GM19239 (cell line): ENCODE data around the gene PHACTR4.
A peak's percentile ranks its signal among the peaks of the same experiment; 100 is the strongest.
"Not testable (repeated sequence)": the region's sequence is repeated elsewhere in the genome, so short reads cannot be mapped to it uniquely, and the experiment has no call there.

Experiments used
- DNase-seq: peaks from one replicate; pipeline ENCODE4 v3.0.0; 2011; ENCODE audit warnings: low spot score; ENCODE audit not compliant: insufficient read length
- FAIRE-seq: peaks from 2 replicates; lab custom pipeline; 2011; peaks lifted over from hg19 to GRCh38; lab: Jason Lieb, UNC

The PHACTR4 gene

DNA sequence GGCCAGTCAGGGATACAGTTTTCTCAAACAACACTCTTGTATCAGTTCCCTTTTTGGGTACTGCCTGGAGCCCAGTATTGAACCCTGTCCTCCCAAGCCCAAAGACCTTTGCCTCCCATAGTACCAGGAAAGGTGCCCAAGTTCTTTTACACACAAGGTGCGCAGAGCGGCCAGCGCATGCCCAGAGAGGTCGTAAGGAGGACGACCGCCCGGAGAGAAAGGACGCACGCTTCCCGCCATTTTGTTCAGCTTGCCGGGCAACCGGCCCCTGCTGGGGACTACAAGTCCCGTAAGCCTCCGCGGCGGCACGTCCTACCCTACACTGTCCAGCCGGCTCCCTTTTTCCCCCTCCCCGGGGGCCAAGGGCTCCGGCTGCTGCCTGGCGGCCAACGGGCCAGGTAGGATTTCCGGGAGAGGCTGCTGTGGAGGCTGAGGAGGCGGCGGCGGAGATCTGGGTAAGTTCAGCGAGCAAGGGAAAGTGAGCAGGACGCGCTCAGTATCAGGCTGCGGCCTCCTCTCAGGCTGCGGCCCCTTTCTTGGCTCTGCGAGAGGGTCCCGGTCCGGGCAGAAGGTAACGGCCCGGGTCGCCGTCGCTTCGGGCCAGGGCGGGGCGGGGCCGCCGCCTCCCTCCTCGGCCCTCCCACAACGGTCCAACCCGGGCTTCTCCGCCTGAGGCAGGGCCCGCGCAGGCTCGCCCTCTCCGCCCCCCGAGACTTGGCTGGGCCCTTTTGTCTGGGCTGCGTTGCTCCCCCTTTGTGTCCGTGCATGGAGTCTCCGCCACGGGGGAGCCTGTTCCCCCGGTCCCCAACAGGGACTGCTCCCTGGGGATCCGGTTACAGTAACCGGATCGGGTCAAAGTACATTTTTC is at the start of gene PHACTR4:
Gene PHACTR4 (plus strand): TSS at position 370 of the 868 bp plus-strand sequence. CDS start 37,708 bp downstream, outside the sequence.
- FAIRE-seq, result peak; percentile 86

DNA sequence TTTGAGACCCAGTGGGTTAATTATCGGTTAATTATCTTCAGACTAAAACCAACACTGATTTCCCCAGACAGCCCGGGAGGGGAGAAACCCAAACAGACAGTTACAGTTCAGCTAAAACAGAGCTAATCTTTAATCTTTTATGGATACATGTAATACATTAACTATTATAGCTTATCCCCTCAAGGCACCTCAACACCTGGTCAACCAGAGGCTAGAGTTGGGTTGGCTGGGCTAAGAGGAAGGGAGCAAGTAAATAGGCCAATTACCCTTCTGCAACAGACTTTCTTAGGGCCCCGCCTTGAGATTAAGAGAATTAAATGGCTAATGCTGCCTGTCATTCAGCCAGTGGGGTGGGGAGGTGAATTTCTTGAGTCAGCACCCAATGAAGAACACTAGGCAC is 47.3 kb upstream of the PHACTR4 start:
- DNase-seq (no peak), FAIRE-seq (peak; percentile 92)

More for the DNA sequence above, at the start of gene PHACTR4:
- DNase-seq, result peak; percentile 85

DNA sequence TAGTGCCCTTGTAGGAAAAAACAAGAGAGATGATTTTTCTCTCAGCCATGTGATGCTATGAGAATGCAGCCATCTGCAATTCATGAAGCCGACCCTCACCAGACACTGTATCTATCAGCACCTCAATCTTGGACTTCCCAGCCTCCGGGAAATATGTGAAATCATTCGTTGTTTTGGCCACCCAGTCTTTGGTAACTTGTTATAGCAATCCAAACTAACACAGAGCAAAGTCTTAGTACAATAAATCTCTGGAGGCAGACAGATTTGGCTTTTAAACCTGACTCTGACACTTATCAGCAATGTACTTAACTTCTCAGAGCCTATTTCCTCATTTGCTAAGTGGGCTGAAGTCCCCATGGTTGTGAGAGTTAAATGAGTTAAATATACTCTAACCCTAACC is 45.8 kb upstream of the PHACTR4 start:
- DNase-seq (no peak), FAIRE-seq (peak; percentile 8)

DNA sequence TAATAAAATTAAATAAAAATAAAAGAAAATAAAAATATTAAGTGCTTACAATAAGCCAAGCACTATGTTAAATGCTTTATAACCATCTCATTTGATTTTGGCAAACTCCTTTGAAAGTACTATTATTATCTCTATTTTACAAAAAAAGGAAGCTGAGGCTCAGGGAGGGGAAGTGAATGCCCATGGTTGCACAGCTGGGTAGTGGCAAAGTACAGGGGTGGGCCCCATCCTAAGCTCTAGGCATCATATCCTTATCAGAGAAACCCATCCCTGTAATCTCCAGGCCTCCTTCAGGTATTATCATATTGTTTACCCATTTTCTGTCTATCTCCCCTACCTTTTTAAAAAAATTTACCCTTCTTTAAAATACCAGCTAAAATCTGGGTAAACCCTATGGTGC is 43.0 kb upstream of the PHACTR4 start:
- DNase-seq, result no peak
- FAIRE-seq, result no peak

DNA sequence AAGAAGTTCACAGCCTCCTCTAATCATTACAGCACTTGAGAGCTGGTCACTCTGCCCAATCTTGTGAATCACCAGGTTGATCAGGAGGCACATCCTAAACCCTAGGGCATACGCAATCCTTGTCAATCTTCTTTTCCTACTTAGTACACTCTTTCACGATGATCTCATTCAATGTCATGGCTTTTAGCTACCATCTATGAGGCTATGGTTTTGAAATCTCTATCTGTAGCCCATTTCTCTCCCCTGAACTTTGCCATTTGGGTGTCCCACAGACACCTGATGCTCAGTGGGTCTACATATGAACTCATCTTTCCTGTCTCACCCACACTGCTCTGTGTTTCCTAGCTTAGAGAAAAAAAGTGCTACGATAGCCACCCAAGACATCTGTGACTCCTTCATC is 42.6 kb upstream of the PHACTR4 start:
- peak; percentile 56 for FAIRE-seq
- no peak for DNase-seq

DNA sequence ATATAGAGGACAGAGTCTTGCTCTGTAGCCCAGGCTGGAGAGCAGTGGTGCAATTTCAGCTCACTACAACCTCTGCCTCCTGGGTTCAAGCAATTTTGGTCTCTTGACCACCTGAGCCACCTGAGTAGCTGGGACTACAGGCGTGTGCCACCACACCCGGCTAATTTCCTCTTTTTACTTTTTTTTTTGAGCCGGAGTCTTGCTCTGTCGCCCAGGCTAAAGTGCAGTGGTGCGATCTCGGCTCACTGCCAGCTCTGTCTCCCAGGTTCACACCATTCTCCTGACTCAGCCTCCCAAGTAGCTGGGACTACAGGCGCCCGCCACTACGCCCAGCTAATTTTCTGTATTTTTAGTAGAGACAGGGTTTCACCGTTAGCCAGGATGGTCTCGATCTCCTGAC is 42.1 kb upstream of the PHACTR4 start:
- not testable (repeated sequence) for FAIRE-seq, DNase-seq

DNA sequence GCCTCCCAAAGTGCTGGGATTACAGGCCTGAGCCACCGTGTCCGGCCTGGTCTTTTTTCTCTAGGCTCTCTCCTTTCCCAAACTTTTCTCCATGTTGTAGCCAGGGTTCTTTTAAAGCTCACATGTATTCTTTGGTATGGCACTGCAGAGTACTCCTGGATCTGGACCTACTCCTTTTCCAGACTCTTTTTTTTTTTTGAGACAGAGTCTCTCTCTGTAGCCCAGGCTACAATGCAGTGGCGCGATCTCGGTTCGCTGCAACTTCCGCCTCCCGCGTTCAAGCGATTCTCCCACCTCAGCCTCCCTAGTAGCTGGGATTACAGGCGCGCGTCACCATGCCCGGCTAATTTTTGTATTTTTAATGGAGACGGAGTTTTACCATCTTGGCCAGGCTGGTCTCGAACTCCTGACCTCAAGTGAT is 41.3 kb upstream of the PHACTR4 start:
- FAIRE-seq, result no peak

DNA sequence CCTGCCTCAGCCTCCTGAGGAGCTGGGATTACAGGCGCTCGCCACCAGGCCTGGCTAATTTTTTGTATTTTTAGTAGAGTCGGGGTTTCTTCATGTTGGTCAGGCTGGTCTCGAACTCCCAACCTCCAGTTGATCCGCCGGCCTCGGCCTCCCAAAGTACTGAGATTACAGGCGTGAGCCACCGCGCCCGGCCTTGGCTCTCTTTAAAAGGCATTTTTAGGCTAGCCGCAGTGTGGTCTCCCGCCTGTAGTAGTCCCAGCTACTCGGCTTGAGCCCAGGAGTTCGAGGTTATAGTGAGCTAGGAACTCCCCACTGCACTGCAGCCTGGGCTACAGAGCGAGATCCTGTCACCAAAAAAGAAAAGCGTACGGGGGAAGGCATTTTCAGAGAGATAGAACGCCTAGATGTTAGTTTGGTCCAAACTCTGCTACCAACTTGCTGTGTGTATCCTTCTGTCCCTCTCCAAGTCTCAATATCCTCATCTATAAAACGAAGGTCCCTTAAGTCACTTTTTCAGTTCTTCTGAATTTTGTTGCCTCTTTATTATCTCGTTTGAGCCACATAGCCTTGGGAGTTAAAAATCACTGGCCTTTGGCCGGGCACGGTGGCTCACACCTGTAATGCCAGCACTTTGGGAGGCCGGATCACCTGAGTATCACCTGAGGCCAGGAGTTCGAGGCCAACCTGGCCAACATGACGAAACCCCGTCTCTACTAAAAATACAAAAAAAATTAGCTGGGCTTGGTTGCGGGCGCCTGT is 40.0 kb upstream of the PHACTR4 start:
- DNase-seq (no peak), FAIRE-seq (peak; percentile 63)

More for the DNA sequence above, 41.3 kb upstream of the PHACTR4 start:
- no peak for DNase-seq

DNA sequence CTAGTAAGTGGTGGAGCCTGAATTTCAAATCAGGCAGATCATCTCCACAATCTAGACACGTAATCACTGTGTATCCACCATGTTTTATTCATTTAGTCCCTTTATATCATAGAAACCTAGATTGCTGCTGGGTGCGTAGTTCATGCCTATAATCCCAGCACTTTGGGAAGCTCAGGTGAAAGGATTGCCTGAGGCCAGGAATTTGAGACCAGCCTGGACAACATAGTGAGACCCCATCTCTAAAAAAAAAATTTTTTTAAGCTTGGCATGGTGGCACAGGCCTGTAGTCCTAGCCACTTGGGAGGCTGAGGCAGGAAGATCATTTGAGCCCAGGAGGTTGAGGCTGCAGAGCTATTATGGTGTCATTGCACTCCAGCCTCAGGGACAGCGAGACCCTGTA is 30.6 kb upstream of the PHACTR4 start:
- FAIRE-seq (no peak), DNase-seq (no peak)

DNA sequence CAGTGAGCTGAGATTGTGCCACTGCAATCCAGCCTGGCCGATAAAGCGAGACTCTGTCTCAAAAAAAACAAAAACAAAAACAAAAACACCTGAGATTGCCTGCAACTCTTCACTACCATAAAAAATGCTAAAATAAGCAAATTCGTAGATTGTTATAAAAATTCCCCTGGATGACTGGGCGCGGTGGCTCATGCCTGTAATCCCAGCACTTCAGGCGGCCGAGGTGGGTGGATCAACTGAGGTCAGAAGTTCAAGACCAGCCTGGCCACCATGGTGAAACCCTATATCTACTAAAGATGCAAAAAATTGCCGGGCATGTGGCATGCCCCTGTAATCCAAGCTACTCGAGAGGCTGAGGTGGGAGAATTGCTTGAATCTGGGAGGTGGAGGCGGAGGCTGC is 30.0 kb upstream of the PHACTR4 start:
- no peak for DNase-seq
- FAIRE-seq, result no peak

DNA sequence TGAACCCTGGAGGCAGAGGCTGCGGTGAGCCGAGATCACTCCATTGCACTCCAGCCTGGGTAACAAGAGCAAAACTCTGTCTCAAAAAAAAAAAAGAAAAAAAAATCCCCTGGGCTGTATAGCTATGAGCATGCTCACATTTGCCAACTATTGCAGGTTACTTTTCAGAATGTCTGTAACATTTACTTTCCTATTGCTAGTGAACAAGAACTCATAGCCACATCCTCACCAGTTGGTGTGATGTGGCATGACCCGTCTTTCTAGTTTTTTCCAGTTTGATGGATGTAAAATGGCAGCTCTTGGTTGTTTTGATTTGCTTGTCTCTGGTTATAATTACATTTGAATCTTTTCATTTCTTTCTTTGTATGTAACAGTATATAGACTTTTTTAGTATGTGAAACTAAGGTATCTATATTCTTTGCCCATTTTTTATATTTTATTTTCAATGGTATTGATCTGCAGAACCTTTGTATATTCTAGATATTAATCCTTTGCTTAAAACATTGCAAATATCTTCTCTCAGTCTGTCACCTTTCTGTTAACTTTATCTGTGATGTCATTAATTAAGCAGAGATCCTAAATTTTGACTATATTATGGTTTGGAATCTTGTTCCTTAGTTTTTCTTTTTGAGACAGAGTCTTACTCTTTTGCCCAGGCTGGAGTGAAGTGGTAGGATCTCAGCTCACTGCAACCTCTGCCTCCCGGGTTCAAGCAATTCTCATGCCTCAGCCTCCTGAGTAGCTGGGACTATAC is 29.1 kb upstream of the PHACTR4 start:
- FAIRE-seq (no peak), DNase-seq (no peak)

DNA sequence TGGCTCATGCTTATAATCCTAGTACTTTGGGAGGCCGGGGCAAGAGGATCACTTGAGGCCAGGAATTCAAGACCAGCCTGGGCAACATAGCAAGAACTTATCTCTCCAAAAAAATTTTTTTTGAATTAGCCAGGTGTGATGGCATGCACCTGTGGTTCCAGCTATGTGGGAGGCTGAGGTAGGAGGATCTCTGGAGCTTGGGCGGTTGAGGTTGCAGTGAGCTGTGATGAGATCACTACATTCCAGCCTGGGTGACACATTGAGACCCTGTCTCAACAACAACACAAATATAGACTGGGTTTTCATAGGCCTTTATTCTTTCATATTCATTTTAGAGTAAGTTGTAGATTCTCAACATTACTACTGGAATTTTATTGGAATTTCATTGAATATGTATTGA is 27.9 kb upstream of the PHACTR4 start:
- FAIRE-seq (no peak), DNase-seq (no peak)

DNA sequence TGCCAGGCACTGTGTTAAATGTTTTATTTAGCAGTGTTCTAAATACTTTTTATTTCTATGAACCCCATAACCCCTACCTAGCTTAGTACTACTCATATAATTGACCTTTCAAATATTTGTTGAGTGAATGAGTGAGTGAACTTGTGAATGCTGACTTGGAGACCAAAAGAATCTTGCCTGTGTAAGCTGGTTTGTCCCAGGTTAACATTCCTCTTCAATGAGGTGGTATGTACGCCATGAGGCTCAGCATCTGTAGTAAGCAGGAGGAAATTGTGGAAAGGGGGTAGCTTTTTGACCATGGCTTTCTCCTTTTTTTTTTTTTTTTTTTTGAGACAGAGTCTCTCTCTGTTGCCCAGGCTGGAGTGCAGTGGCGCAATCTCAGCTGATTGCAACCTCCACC is 26.1 kb upstream of the PHACTR4 start:
- FAIRE-seq (no peak), DNase-seq (no peak)

DNA sequence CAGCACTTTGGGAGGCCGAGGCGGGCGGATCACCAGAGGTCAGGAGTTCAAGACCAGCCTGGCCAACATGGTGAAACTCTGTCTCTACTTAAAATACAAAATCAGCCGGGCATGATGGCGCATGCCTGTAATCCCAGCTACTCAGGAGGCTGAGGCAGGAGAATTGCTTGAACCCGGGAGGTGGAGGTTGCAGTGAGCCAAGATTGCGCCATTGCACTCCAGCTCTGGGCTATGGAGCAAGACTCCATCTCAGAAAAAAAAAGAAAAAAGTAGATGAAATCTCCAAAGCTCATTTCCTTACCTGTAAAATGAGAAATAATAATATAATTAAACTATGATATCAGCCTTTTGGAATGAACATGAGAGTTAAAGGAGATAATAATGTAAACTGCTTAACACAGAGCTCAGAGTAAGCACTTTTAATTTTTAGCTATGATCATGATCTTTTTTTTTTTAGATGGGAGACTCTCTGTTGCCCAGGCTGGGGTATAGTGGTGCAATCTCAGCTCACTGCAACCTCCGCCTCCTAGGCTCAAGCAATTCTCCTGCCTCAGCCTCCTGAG is 16.2 kb upstream of the PHACTR4 start:
- DNase-seq, FAIRE-seq: not testable (repeated sequence)

DNA sequence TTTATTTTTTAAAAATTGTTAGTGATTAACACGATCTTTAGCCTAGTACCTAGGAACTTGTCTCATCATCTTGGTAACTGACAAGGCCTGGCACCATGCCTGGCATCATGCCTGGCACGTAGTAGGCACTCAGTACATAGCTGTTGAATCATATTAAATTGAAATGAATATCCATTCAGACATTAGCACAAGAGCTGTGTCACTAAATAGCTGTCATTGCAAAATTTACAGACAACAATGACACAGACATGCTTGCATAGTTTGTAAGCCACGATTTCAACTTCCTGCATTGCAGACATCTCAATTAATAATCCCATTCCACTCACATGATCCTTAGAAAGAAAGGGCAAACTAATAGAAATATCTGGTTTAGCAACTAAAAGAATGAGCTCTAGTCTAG is 15.4 kb upstream of the PHACTR4 start:
- no peak for FAIRE-seq
- DNase-seq, result no peak

DNA sequence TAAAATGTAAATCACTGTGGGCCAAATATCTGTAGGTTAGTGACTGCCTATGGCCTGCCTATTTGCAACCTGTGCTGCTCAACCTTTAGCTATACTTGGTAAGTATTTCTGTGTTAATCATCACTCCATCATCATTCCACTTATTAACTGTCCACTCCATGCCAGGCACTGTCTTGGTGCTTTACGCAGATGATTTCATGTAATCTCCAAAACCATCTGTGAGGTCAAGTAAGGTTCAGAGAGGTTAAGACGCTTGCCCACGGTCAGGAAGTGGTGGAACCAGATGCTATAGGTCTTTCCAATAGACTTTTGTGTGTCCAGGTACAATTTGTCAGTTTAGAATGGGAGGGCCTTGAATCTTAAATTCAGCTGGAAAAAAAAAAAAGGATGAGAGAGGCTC is 10.8 kb upstream of the PHACTR4 start:
- no peak for FAIRE-seq
- no peak for DNase-seq

DNA sequence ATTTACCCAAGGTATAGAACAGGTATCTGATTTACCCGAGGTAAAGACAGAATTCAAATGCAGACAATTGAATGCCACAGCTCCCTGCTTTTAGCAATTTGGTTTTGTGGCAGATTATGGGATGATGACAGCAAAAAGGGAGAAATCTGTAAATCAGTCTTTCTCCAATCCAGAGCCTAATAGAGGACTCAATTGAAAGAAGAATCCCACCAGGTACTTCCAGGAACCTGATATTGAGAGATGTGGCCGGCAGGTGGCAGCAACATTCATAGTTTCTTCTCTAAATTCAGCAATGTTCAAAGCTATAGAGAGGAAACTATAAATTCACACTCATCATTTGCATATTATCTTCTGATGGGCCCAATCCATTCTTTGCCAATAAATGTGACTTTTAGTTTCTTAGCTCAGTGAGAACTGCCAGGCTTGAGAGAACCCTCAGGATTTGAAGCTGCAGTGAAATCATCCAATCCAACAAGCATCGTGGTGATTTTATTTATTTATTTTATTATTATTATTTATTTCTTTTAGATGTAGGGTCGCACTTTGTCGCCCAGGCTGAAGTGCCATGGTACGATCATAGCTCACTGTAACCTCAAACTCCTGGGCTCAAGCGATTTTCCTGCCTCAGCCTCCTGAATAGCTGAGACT is 9.8 kb upstream of the PHACTR4 start:
- FAIRE-seq, result peak; percentile 96

DNA sequence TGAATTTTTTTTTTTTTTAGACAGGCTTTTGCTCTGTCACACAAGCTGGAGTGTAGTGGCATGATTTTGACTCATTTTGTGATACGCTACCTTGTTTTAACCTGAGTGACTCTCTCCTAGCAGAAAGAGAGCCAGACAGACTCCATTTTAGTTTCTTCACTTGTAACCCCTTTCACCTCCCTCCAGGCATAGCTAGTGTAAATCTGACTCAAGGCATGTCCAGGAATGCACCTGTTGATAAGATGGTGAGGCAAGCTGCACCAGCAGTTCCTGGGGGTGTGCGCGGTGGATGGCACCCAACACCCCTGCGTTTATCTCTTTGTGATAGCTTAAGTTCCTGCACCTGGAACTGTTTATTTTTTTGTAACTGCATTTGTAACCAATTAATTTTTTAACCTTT is 4.7 kb upstream of the PHACTR4 start:
- DNase-seq (no peak), FAIRE-seq (no peak)

More for the DNA sequence above, 9.8 kb upstream of the PHACTR4 start:
- DNase-seq, result peak; percentile 43

DNA sequence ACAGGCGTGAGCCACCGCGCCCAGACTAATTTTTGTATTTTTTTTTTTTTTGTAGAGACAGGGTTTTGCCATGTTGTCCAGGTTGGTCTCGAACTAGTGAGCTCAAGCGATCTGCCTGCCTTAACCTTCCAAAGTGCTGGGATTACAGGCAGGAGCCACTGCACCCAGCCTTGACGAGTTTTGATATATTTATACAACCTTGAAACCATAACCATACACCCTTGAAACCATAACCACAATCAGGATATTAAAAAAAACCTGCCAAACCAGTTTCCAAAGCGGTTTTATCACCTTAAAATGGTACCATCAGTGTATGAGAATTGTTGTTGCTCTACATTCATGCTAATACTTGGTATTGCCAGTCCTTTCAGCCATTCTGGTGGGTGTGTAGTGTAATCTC is 3.7 kb upstream of the PHACTR4 start:
- peak; percentile 49 for FAIRE-seq
- DNase-seq, result no peak

DNA sequence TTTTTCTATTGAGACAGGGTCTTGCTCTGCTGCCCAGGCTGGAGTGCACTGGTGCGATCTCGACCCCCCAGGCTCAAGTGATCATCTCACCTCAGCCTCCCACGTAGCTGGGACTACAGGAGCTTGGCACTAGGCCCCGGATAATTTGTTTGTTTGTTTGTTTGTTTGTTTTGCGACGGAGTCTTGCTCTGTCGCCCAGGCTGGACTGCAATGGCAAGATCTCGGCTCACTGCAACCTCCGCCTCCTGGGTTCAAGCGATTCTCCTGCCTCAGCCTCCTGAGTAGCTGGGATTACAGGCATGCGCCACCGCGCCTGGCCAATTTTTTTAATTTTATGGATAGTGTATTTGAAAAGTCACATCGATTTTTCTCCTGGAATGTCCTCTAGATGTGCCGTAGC is 932 bp upstream of the PHACTR4 start:
- not testable (repeated sequence) for DNase-seq, FAIRE-seq
